ENCODE data around the gene ADGRE3.
A peak's percentile ranks its signal among the peaks of the same experiment; 100 is the strongest.
"Not testable (repeated sequence)": the region's sequence is repeated elsewhere in the genome, so short reads cannot be mapped to it uniquely, and the experiment has no call there.

ADGRE3 gene

DNA sequence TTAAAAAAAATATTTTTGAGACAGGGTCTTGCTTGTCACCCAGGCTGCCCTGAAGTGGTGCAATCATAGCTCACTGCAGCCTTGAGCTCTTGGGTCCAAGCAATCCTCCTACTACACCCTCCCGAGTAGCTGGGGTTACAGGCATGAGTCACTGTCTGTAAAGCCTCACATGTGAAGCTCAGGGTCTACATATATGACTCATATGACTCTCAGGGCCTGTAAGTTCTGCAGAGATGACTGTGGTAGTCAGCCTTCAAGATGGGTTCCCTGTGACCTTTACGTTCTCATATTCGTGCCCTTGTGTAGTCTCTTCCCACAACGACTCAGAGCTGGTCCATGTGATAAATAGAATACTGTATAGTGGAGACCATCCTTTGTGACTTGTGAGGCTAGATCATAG is 85.2 kb downstream of the ADGRE3 start:
- DNase-seq, result not testable (repeated sequence)

GRCh38 chr19:14585187-14585586 is 89.5 kb downstream of the ADGRE3 start:
- peak; percentile 53 for DNase-seq

- not testable (repeated sequence) for DNase-seq
Measured at GRCh38 chr19:14584372-14584771, 90.3 kb downstream of the ADGRE3 start.

GRCh38 chr19:14582894-14583340 is 91.7 kb downstream of the ADGRE3 start, which contains the start of gene CLEC17A:
CLEC17A (plus strand) TSS chr19:14583084; CDS start chr19:14583161, 77 bp downstream.
- DNase-seq, result no peak

DNA sequence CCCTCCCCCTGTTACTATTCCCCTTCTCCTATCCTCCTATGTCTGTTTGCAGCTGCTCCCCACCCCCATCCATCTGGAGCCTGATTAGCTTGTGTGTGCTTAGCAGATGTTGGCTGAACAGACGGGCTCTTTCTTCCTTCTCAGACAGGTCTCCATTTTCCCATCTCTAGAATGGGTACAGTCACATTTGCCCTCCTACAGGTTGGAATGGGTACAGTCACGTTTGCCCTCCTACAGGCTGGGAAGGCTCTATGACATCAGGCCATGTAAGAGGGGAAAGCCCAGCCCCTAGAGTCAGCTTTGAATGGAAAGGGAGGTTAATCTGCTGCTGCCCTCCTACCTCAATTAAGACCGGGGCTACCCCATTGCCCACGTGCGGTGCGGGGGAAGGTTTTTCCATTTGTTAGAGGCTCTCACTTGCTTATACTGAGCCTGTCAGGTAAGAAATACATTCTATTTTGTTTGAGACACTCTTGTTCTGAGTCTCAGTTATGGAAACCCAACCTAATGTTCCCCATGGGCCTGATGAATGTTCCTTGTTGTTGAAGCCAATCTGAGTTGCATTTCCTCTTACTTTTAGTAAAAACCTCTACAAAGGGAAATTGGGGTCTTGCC is 93.9 kb downstream of the ADGRE3 start:
- no peak for DNase-seq

DNA sequence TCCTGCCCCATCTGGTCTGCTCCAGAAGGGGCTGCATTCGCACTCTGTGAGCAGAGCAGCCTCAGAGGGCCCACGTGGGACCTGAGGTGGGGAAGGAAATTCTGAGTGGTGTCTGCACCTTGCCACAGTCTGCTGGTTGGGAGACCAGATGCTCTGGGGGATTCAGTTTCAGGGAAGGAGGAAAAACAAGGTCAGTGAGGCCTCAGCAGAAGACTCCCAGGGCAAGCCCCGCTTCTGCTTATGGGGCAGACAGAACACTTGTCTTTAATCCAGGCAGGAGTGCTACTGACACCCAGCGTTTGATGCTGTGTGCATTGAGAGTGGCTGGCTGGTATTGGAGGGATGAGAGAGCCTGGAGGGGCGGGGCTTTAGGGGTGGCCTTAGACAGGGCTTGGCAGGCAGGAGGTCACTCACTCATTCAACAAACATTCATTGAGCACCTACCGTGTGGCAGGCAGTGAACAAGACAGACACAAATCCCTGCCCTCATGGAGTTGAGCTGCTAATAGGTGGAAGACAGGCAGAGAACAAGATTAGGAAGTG is 96.7 kb downstream of the ADGRE3 start:
- DNase-seq, result no peak

- no peak for DNase-seq
Measured at GRCh38 chr19:14577264-14577663, 97.4 kb downstream of the ADGRE3 start.

- no peak for DNase-seq
Measured at GRCh38 chr19:14576363-14576762, 98.3 kb downstream of the ADGRE3 start.

GRCh38 chr19:14575428-14575980 is 99.1 kb downstream of the ADGRE3 start:
- no peak for DNase-seq

GRCh38 chr19:14571695-14572490 is 102.8 kb downstream of the ADGRE3 start, which contains the start of gene NDUFB7:
NDUFB7 (minus strand) TSS chr19:14572066; CDS start chr19:14572000, 66 bp downstream.
- DNase-seq, result peak; percentile 94

- DNase-seq, result no peak
Measured at GRCh38 chr19:14570864-14571527, 103.6 kb downstream of the ADGRE3 start.

Measured in fibroblast of skin of back (primary cell).